HG03060 (cell line): ENCODE results near the gene PGBD5.

Experiments used
- ATAC-seq: cut with Tn5 transposase; IDR thresholded peaks from one replicate; pipeline ENCODE4 v1.9.1; 2021; ENCODE audit warnings: low read depth, moderate number of reproducible peaks; ENCODE audit not compliant: unreplicated experiment

Gene PGBD5

GRCh38 chr1:230354005-230354404, 72.1 kb downstream of the PGBD5 start:
- no peak for ATAC-seq

GRCh38 chr1:230352537-230352936, 73.6 kb downstream of the PGBD5 start:
- no peak for ATAC-seq

- ATAC-seq = no peak
Measured at GRCh38 chr1:230351983-230352382, 74.1 kb downstream of the PGBD5 start.

DNA sequence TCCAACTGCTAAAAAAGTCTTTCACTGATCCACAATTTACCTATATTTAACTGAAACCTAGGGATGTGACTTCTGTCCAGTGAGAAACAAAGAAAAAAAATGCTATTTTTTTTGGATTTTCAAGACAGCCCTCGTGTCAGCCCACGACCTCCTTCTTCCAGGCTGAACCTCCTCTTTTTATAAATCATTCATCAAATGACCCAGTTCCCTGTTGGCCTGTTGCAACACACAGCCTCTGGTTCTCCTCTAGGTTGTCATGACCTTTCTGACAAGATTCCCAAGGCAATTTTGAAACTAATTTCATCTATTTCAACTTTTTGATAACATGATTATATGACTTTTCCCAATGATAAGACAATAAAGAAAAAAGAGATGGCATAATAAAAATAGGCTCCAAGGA, 74.6 kb downstream of the PGBD5 start:
- ATAC-seq = no peak

- ATAC-seq = no peak
Measured at GRCh38 chr1:230350208-230350921, 75.8 kb downstream of the PGBD5 start.

DNA sequence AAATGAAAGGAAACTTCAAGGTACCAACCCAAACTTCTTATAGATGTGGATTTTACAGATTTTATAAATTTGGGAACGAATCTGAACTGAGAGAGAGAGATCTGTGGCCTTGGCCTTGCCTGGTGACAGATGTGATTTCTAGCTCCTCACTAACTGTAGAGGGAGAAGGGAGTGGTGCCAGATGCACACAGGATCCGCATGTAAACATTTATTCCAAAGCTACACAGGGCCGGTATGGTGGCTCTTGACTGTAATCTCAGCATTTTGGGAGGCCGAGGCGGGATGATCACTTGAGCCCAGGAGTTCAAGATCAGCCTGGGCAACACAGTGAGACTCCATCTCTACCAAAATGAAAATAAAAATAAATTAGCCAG, 77.1 kb downstream of the PGBD5 start:
- no peak for ATAC-seq

GRCh38 chr1:230348386-230349019, 77.6 kb downstream of the PGBD5 start:
- ATAC-seq = no peak

DNA sequence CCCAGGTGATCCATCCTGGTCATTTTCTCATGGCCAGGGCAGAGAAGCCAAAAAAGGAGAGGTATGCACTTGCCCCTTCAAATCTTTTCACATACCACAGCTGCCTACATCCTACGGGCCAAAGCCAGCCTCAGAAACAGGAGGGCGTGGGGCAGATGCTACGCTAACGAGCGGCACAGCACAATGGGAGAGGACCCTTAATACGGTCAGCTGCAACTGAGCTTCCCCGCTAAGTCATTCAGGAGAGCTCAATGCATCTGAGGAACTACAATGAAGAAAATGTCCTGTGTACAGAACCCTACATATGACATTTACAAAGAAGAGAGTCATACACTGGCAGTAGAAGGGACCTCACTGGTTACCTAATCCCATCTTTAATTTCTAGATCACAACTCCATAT, 78.2 kb downstream of the PGBD5 start:
- ATAC-seq = no peak

DNA sequence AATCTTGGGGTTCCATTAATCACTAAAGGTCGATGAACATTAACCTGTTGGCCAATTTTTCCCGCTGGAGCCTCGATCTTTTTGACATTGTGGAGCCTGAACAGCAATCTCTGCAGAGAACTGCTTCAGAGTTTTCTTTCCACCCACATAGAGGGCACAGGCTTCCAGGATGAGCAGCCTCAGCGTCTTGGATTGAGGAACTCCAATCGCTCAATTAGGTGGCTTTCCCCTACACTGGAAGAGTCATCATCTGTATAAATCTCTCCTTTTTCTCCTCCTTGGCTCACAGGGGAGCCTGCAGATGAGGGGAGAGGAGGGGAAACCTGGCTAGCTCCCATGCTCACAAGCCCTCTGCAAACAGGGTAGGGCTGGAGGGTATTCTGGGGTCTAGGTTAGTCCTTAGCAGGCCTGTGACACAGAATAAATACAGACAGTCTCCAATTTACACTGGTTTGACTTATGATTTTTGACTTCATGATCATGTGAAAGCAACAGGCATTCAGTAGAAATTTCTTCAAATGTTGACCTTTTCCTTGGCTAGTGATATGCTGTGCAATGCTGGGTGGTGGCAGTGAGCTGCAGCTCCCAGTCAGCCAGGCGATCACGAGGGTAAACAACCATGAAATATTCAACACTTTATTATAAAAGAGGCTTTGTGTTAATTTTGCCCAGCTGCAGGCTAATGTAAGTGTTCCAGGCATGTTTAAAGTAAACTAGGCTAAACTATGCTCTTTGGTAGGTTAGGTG, 80.8 kb downstream of the PGBD5 start:
- ATAC-seq = no peak

- no peak for ATAC-seq
Measured at GRCh38 chr1:230342699-230343098, 83.4 kb downstream of the PGBD5 start.

- no peak for ATAC-seq
Measured at GRCh38 chr1:230342019-230342418, 84.1 kb downstream of the PGBD5 start.

DNA sequence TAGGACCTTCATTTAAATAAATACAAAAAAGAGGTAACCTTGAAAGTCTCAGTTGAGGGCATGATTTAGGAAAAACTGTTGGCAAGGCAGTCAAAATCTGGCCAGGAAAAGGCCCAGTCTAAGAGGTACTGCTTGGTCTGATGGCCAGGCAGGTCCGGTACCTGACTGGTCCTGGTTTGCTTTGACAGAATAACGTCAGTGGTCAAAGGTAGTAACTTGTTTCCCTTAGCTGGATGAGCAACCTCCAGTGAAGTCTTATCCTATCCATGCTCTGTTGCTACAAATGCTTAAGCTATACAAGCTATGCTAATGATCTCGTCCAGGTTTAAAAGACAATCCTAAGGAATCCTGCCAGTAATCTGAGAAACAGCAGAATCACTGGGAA, 85.0 kb downstream of the PGBD5 start:
- ATAC-seq = no peak

GRCh38 chr1:230340526-230341161, 85.5 kb downstream of the PGBD5 start:
- ATAC-seq = no peak

DNA sequence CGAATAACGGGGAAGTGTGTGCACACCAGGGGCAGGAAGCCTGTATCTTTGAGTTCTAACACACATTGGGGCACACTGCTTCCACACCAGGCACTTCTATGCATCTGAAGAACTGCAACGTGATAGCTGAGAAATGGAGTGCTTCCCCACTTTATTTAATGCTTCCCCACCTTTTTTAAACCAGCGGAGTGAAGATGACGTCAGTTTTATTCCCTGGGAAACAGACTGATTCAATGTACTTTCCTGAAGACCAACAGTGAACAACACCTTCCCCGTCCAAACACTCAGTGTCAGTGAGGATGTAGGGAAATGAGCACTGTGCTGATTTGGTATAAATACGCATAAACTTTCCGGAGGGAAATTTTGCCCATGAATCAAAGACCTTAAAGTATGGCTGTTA, 87.1 kb downstream of the PGBD5 start:
- no peak for ATAC-seq

- no peak for ATAC-seq
Measured at GRCh38 chr1:230337266-230337665, 88.9 kb downstream of the PGBD5 start.

DNA sequence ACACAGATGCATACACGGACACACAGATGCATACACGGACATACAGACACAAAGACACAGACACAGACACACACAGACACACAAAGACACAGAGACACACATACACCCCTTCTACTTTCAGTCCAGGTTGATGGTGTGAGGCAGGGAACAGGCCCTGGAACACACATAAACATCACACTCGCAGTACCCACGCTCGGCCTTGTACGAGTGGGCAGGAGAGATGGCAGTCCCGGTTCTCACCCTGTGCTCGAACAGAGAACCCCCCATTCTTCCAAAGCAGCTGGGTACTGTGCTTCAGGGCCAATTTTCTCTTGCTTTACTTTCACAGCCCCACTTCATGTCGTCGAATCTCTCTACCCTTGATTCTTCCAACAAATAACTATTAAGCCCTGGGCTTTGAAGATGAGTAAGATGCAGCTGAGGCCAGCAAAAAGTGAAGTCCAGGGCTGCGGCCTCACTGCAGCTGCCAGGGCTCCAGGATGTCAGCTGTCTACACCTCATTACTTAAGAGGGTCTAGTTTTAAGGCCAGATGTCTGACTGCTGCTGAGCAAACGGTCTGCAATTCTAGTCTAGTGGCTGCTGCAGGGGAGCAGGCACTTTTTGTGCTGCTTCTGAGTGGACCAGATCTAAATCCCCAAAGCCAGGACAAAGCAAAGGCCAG, 90.1 kb downstream of the PGBD5 start:
- ATAC-seq = no peak

DNA sequence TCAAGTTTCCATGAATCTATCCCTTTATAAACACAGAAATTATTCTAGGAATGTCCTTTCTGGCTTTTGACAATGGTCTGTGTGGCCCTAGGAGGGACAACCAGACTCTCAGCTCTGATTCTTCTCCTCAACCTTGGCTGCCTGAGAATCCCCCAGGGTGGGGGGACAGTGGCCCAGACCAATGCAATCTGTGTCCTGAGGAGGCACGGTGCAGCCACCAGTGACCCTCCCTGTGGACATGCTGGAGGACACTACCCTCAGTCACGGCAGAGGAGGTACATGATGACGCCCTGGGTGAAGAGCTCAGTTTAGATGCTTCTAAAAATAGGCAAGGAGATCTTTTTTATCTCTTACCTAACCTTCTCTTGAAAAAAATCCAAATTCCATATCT, 91.7 kb downstream of the PGBD5 start:
- no peak for ATAC-seq

DNA sequence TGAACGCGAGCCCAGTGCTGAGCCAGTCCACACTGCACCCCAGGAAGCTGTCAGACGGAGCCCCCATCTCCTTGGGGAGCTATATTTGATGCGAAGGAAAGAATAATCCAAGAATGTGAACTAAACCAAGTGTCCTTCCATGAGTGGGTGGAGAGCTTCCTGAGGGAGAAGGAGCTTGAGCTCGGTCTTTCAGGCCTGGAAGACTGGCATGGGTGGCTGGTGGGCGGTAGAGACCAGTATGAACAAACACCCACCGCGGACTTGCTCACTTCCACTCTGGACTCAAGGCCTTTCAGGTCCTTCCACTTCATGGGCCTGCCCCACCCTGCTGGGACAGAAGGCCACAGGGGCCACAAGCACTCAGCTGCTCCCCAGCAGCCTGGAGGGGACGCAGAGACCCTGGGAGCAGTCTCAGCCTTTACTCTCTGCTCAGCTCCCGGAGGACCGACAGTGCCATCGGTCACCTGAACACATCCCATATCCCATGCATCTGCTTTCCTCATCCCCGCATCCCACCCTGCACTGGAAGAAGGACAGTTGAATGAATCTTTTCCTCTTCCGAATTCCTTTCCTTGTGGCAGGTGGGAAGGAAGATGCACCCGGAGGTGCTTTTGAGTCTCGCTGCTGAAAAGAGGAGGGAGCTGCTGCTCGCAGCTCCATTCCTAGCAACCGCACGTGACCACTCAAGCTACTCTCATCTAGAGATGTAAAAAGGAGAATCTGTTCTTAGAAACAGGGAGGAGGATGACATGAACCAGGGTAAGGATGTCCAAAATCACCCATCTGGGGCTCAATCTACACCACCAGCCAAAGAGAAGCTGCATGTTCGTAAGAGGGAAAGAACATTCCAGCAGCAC, 92.3 kb downstream of the PGBD5 start:
- ATAC-seq = no peak

DNA sequence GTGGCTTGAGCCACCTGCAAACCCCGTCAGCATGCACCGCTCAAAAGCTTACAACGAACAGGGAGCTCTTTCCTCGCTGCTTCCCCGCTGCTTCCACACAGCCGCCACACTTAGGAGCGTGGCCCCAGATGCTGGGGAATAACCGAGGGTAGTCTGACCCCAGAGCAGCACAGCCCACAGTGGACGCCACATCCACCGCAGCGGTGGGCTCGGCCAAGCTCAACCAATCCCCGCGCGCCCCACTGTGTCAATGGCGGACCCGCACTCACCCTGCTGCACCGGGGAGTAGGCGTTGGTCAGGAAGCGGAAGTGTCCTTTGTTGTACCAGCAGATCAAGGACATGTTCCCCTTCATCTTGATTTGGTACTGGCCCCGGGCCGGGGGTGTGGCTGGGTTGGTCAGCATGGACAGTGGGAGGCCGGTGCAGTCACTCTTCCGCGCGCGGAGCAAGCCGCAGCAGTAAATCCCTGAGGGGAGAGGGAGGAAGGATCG, 93.5 kb downstream of the PGBD5 start:
- ATAC-seq = no peak

GRCh38 chr1:230332061-230332460, 94.1 kb downstream of the PGBD5 start:
- ATAC-seq = no peak
